ENCODE results near the gene NR3C1.

Gene NR3C1

GRCh38 chr5:143314099-143314498 is 89.4 kb downstream of the NR3C1 start:
- Histone ChIP-seq H3K4me2 (ENCODE audit: low read length) (peak overlapping the region; percentile 69), H3K27ac (ENCODE audit: low read depth, low read length) (peak overlapping the region; percentile 81), H3K9me2 (replicated peaks; ENCODE audit: control insufficient read depth, low read length) (no peaks in the 10 kb centered on the region), H3K27me3 (ENCODE audit: control insufficient read depth, low read length) (no peaks in the 10 kb centered on the region), H3K4me3 (ENCODE audit: low read length) (peak overlapping the region; percentile 59), H3K4me1 (ENCODE audit: control insufficient read depth, low read length) (peaks cover 68% of the 10 kb centered on the region), H3K9me3 (ENCODE audit: control insufficient read depth, insufficient read depth, low read length) (no peaks in the 10 kb centered on the region), H3K36me3 (ENCODE audit: control insufficient read depth, low read length) (peaks cover 58% of the 10 kb centered on the region), H3K79me2 (ENCODE audit: control insufficient read depth, low read length) (peaks cover 87% of the 10 kb centered on the region), H3F3A (ENCODE audit: control insufficient read depth, insufficient read depth) (peaks cover 10% of the 10 kb centered on the region; the same call in 1 of the 2 replicates), H4K20me1 (ENCODE audit: control insufficient read depth, insufficient read depth, low read depth, low read length) (no peaks in the 10 kb centered on the region)
- TF ChIP-seq EZH2phosphoT487 (IDR thresholded peaks at IDR 0.05; ENCODE audit: borderline replicate concordance, low read length) (no peak), CTCF (IDR thresholded peaks at IDR 0.05; ENCODE audit: low read depth, low read length, poor library complexity, severe bottlenecking) (no peak)

- peaks cover 82% of the 10 kb centered on the region for H3K79me2 ChIP-seq (ENCODE audit: control insufficient read depth, low read length)
- TF ChIP-seq CTCF (IDR thresholded peaks at IDR 0.05; ENCODE audit: low read depth, low read length, poor library complexity, severe bottlenecking) (no peak), EZH2phosphoT487 (IDR thresholded peaks at IDR 0.05; ENCODE audit: borderline replicate concordance, low read length) (no peak)
- peaks cover 62% of the 10 kb centered on the region for H3K4me1 ChIP-seq (ENCODE audit: control insufficient read depth, low read length)
- H3K36me3 ChIP-seq (ENCODE audit: control insufficient read depth, low read length), result peaks cover 65% of the 10 kb centered on the region
- no peaks in the 10 kb centered on the region for H3K27me3 ChIP-seq (ENCODE audit: control insufficient read depth, low read length)
- H3K27ac ChIP-seq (ENCODE audit: low read depth, low read length), result peak overlapping the region; percentile 81
- H3K9me3 ChIP-seq (ENCODE audit: control insufficient read depth, insufficient read depth, low read length), result no peaks in the 10 kb centered on the region
- no peaks in the 10 kb centered on the region for H4K20me1 ChIP-seq (ENCODE audit: control insufficient read depth, insufficient read depth, low read depth, low read length)
- peak overlapping the region; percentile 69 for H3K4me2 ChIP-seq (ENCODE audit: low read length)
- peak overlapping the region; percentile 59 for H3K4me3 ChIP-seq (ENCODE audit: low read length)
- peaks cover 10% of the 10 kb centered on the region; the same call in 1 of the 2 replicates for H3F3A ChIP-seq (ENCODE audit: control insufficient read depth, insufficient read depth)
- no peaks in the 10 kb centered on the region for H3K9me2 ChIP-seq (replicated peaks; ENCODE audit: control insufficient read depth, low read length)
Observed at GRCh38 chr5:143313298-143313852, 90.1 kb downstream of the NR3C1 start.

- Histone ChIP-seq H3K4me1 (ENCODE audit: control insufficient read depth, low read length) (peaks cover 57% of the 10 kb centered on the region), H3K36me3 (ENCODE audit: control insufficient read depth, low read length) (peaks cover 67% of the 10 kb centered on the region), H3K9me2 (replicated peaks; ENCODE audit: control insufficient read depth, low read length) (no peaks in the 10 kb centered on the region), H3K27me3 (ENCODE audit: control insufficient read depth, low read length) (no peaks in the 10 kb centered on the region), H3K27ac (ENCODE audit: low read depth, low read length) (no peak overlapping the region), H4K20me1 (ENCODE audit: control insufficient read depth, insufficient read depth, low read depth, low read length) (no peaks in the 10 kb centered on the region), H3K4me2 (ENCODE audit: low read length) (no peak overlapping the region), H3K4me3 (ENCODE audit: low read length) (no peak overlapping the region), H3K9me3 (ENCODE audit: control insufficient read depth, insufficient read depth, low read length) (no peaks in the 10 kb centered on the region), H3K79me2 (ENCODE audit: control insufficient read depth, low read length) (peaks cover 79% of the 10 kb centered on the region), H3F3A (ENCODE audit: control insufficient read depth, insufficient read depth) (peaks cover 10% of the 10 kb centered on the region; the same call in 1 of the 2 replicates)
- TF ChIP-seq CTCF (IDR thresholded peaks at IDR 0.05; ENCODE audit: low read depth, low read length, poor library complexity, severe bottlenecking) (no peak), EZH2phosphoT487 (IDR thresholded peaks at IDR 0.05; ENCODE audit: borderline replicate concordance, low read length) (no peak)
Observed at GRCh38 chr5:143312822-143313221, 90.7 kb downstream of the NR3C1 start.
